Measurements from ENCODE around the gene ADARB1.

DNA sequence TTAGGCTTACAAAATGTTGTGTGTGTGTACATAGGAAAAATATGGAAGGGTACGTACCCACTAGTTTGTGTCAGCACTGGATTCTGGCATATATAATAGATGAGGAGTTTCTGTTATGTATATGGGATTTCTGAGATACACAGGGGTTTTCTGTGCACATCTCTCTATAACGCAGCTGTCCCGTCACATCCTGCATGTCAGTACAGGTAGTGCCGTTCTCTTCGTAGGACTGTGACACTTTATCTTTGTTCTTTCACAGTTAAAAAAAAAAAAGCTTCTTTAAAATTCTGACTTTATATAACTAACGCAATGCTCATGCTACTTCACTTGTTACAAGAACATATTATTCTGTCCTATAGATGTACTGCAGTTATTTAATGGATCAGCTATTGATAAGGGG, 42.9 kb downstream of the ADARB1 start:
- TF ChIP-seq, protein P1, sequence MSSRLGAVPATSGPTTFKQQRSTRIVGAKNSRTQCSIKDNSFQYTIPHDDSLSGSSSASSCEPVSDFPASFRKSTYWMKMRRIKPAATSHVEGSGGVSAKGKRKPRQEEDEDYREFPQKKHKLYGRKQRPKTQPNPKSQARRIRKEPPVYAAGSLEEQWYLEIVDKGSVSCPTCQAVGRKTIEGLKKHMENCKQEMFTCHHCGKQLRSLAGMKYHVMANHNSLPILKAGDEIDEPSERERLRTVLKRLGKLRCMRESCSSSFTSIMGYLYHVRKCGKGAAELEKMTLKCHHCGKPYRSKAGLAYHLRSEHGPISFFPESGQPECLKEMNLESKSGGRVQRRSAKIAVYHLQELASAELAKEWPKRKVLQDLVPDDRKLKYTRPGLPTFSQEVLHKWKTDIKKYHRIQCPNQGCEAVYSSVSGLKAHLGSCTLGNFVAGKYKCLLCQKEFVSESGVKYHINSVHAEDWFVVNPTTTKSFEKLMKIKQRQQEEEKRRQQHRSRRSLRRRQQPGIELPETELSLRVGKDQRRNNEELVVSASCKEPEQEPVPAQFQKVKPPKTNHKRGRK (CRISPR knock-in tag; IDR thresholded peaks at IDR 0.05; ENCODE audit: borderline replicate concordance), result no peak
- TF ChIP-seq SMAD3 (CRISPR knock-in tag; IDR thresholded peaks at IDR 0.05; ENCODE audit: borderline replicate concordance) (no peak), TEAD4 (CRISPR knock-in tag; IDR thresholded peaks at IDR 0.05) (no peak), HMGA2 (CRISPR knock-in tag; IDR thresholded peaks at IDR 0.05) (no peak), FOXK1 (CRISPR knock-in tag; IDR thresholded peaks at IDR 0.05) (no peak), TP53 (CRISPR knock-in tag; IDR thresholded peaks at IDR 0.05) (no peak), NR2C2 (CRISPR knock-in tag; IDR thresholded peaks at IDR 0.05) (no peak)
- TF ChIP-seq, protein P2, sequence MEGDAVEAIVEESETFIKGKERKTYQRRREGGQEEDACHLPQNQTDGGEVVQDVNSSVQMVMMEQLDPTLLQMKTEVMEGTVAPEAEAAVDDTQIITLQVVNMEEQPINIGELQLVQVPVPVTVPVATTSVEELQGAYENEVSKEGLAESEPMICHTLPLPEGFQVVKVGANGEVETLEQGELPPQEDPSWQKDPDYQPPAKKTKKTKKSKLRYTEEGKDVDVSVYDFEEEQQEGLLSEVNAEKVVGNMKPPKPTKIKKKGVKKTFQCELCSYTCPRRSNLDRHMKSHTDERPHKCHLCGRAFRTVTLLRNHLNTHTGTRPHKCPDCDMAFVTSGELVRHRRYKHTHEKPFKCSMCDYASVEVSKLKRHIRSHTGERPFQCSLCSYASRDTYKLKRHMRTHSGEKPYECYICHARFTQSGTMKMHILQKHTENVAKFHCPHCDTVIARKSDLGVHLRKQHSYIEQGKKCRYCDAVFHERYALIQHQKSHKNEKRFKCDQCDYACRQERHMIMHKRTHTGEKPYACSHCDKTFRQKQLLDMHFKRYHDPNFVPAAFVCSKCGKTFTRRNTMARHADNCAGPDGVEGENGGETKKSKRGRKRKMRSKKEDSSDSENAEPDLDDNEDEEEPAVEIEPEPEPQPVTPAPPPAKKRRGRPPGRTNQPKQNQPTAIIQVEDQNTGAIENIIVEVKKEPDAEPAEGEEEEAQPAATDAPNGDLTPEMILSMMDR (IDR thresholded peaks at IDR 0.05), result no peak
- TF ChIP-seq, protein P3, sequence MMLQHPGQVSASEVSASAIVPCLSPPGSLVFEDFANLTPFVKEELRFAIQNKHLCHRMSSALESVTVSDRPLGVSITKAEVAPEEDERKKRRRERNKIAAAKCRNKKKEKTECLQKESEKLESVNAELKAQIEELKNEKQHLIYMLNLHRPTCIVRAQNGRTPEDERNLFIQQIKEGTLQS (CRISPR knock-in tag; conservative IDR thresholded peaks at IDR 0.05), result no peak
- TF ChIP-seq, protein P4, sequence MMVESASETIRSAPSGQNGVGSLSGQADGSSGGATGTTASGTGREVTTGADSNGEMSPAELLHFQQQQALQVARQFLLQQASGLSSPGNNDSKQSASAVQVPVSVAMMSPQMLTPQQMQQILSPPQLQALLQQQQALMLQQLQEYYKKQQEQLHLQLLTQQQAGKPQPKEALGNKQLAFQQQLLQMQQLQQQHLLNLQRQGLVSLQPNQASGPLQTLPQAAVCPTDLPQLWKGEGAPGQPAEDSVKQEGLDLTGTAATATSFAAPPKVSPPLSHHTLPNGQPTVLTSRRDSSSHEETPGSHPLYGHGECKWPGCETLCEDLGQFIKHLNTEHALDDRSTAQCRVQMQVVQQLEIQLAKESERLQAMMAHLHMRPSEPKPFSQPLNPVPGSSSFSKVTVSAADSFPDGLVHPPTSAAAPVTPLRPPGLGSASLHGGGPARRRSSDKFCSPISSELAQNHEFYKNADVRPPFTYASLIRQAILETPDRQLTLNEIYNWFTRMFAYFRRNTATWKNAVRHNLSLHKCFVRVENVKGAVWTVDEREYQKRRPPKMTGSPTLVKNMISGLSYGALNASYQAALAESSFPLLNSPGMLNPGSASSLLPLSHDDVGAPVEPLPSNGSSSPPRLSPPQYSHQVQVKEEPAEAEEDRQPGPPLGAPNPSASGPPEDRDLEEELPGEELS (CRISPR knock-in tag; IDR thresholded peaks at IDR 0.05), result no peak

Measured in WTC11 (cell line).